CD4-positive, CD25-positive, alpha-beta regulatory T cell (primary cell): Measurements from ENCODE around the gene DYNC2H1. TPM values are rescaled to one million over a fixed set of nuclear protein-coding genes. Genes with fewer than 3 reads are reported as not detected.

ENCODE experiments used
- ATAC-seq, 2 donors: fragments of 150-1000 bp; cut with Tn5 transposase; one replicate each; pipeline ENCODE4 v1.10.0; 2021; ENCODE audit warnings: low read depth in 2 of 2, moderate number of reproducible peaks in 2 of 2, moderate library complexity in 1 of 2
- DNase-seq, 3 donors: peaks; one replicate each; pipeline versions ENCODE4 v3.0.0 to v3.0.0-alpha.2; 2012 to 2022; ENCODE audit warnings: mixed read lengths in 1 of 3
- H3K27ac ChIP-seq: one replicate; pipeline ENCODE4 v1.7.0; 2013; ENCODE audit warnings: mild to moderate bottlenecking, low read length; ENCODE audit not compliant: insufficient read depth, poor library complexity, severe bottlenecking
- H3K27me3 ChIP-seq: one replicate; pipeline ENCODE4 v1.7.0; 2013; ENCODE audit warnings: low read length; ENCODE audit not compliant: control insufficient read depth, insufficient read depth
- H3K36me3 ChIP-seq: one replicate; pipeline ENCODE4 v1.7.0; 2013; ENCODE audit warnings: mild to moderate bottlenecking, low read length, moderate library complexity; ENCODE audit not compliant: control insufficient read depth, insufficient read depth
- H3K4me1 ChIP-seq: 2 replicates; pipeline ENCODE4 v1.7.0; 2013; ENCODE audit warnings: mild to moderate bottlenecking, low read length; ENCODE audit not compliant: insufficient read depth, control insufficient read depth, poor library complexity, severe bottlenecking
- H3K4me3 ChIP-seq: one replicate; pipeline ENCODE4 v1.7.0; 2013; ENCODE audit warnings: low read depth, mild to moderate bottlenecking, low read length, moderate library complexity
- H3K9me3 ChIP-seq, 2 experiments: 1 replicate in 1 of 2; 2 replicates in 1 of 2; pipeline ENCODE4 v1.7.0; 2013; ENCODE audit warnings: low read length in 2 of 2, mild to moderate bottlenecking in 1 of 2, moderate library complexity in 1 of 2; ENCODE audit not compliant: control insufficient read depth in 2 of 2
- H3K27ac Mint-ChIP-seq, 3 donors: one replicate each; pipeline ENCODE4 v1.8.0; 2020 to 2022; ENCODE audit warnings: mild to moderate bottlenecking in 3 of 3, mixed read lengths in 3 of 3, moderate library complexity in 2 of 3
- H3K27me3 Mint-ChIP-seq: one replicate; pipeline ENCODE4 v1.8.0; 2022; ENCODE audit warnings: mild to moderate bottlenecking, mixed read lengths
- H3K36me3 Mint-ChIP-seq: one replicate; pipeline ENCODE4 v1.8.0; 2020; ENCODE audit warnings: mixed read lengths
- H3K4me1 Mint-ChIP-seq, 4 donors: one replicate each; pipeline ENCODE4 v1.8.0; 2020 to 2022; ENCODE audit warnings: mixed read lengths in 4 of 4, mild to moderate bottlenecking in 1 of 4
- H3K4me3 Mint-ChIP-seq, 4 donors: one replicate each; pipeline ENCODE4 v1.8.0; 2020 to 2022; ENCODE audit warnings: mild to moderate bottlenecking in 4 of 4, mixed read lengths in 4 of 4, moderate library complexity in 3 of 4
- H3K9me3 Mint-ChIP-seq, 7 donors: one replicate each; pipeline ENCODE4 v1.8.0; 2020 to 2022; ENCODE audit warnings: mixed read lengths in 7 of 7, mild to moderate bottlenecking in 3 of 7, moderate library complexity in 2 of 7
- polyA plus RNA-seq, 4 donors: library from polyadenylated mRNA; unstranded; fragments of 300-500 nt; fragmentation: Illumina TruSeq; gene quantifications; one replicate each; pipeline ENCODE4 v1.2.3, GENCODE V29; 2021
- total RNA-seq: library from RNA; stranded (reverse); gene quantifications from one replicate; pipeline ENCODE4 v1.2.3, GENCODE V29; 2022

The DYNC2H1 gene
- total and polyA plus RNA-seq, 5 donors from 2014 or later = 0.10 to 1.8 (median 0.18) TPM

DNA sequence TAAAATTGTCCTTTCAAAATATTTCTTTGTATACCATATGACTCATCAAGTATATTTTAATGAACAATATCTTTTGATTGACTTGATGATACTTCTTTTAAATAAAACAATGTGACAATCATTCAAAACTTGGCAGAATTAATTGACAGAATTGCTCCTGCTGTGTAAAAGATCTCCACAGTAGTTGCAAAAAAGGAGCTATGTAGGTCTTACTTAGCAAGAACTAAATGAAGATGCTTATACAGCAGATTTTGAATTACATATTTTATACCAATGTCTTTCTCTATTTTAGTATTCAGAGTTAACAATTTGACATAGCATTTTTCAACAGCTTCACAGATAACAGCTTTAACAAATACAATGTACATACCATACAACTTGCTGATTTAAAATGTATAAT is 144.9 kb downstream of the DYNC2H1 start:
- Mint-ChIP-seq H3K36me3 (no peaks in the 10 kb centered on the region), H3K27me3 (no peaks in the 10 kb centered on the region), H3K9me3 (no peaks in the 10 kb centered on the region), H3K4me1 (no peaks in the 10 kb centered on the region), H3K4me3 (no peak overlapping the region), H3K27ac (no peak overlapping the region)
- Histone ChIP-seq H3K4me1 (no peaks in the 10 kb centered on the region), H3K27ac (no peak overlapping the region), H3K4me3 (no peak overlapping the region), H3K27me3 (no peaks in the 10 kb centered on the region), H3K36me3 (no peaks in the 10 kb centered on the region), H3K9me3 (no peaks in the 10 kb centered on the region)
- no peak for DNase-seq
- no peak for ATAC-seq

DNA sequence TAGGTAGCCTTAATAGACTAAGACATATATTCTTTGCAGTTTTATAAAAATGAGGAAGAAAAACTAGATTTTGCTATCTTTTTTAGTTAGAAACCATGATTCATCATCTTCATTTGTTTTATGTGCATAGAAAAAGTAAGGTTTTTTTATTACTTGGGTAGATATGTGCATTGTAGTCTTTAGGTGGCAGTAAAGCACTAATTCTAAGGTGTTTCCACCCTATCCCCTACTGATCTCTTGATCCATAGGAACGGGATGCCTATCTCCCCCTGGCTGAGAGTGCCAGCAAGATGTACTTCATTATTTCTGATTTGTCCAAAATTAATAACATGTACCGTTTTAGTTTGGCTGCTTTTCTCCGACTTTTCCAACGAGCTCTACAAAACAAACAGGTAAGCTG is 148.1 kb downstream of the DYNC2H1 start:
- H3K36me3 Mint-ChIP-seq = no peaks in the 10 kb centered on the region
- Histone ChIP-seq H3K4me3 (no peak overlapping the region), H3K27me3 (no peaks in the 10 kb centered on the region), H3K27ac (no peak overlapping the region), H3K36me3 (no peaks in the 10 kb centered on the region), H3K4me1 (no peaks in the 10 kb centered on the region), H3K9me3 (no peaks in the 10 kb centered on the region)
- no peak for DNase-seq
- no peaks in the 10 kb centered on the region for H3K4me1 Mint-ChIP-seq
- H3K9me3 Mint-ChIP-seq = no peaks in the 10 kb centered on the region
- H3K27me3 Mint-ChIP-seq = no peaks in the 10 kb centered on the region
- H3K4me3 Mint-ChIP-seq = no peak overlapping the region
- no peak for ATAC-seq
- H3K27ac Mint-ChIP-seq = no peak overlapping the region

DNA sequence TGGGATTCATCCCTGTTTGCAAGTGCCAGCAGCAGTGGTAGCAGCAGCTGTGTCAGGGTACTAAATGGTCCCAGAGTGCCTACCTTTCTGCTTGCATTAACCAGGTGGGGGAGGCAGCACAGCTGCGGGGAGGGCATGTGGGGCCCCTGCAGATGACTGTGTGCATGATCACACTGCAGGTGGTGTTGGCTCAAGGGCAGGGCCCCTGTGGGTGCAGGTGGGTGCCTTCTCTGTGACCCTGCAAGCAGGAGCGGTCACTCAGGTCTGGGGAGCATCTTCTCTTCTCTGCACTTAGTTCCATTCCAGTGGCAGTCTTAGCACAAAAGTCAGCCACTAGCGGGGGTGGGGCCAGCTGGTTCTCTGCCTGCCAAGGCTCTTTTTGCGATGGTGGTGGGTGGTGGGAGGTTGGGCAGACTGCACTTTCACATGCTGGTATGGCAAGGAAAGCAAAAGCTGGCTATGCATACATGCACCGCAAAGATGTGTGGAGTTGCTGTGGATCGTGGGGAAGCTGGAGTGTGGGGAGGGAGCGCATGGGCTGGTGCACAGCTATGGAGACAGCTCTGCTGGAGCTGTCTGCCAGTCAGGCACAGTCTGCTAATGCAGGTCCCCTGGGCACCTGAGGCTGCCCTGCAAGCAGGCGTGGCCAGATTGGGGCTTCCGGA is 157.1 kb downstream of the DYNC2H1 start:
- no peaks in the 10 kb centered on the region for H3K36me3 ChIP-seq
- H3K27me3 Mint-ChIP-seq = no peaks in the 10 kb centered on the region
- H3K4me1 ChIP-seq = no peaks in the 10 kb centered on the region
- H3K4me1 Mint-ChIP-seq = no peaks in the 10 kb centered on the region
- H3K4me3 Mint-ChIP-seq = no peak overlapping the region
- H3K9me3 Mint-ChIP-seq = no peaks in the 10 kb centered on the region
- no peak for ATAC-seq
- no peaks in the 10 kb centered on the region for H3K27me3 ChIP-seq
- H3K27ac ChIP-seq = no peak overlapping the region
- no peak overlapping the region for H3K4me3 ChIP-seq
- H3K9me3 ChIP-seq = no peaks in the 10 kb centered on the region
- no peak for DNase-seq
- no peak overlapping the region for H3K27ac Mint-ChIP-seq
- H3K36me3 Mint-ChIP-seq = no peaks in the 10 kb centered on the region

- no peak overlapping the region for H3K4me3 ChIP-seq
- no peaks in the 10 kb centered on the region for H3K4me1 Mint-ChIP-seq
- H3K27me3 ChIP-seq = no peaks in the 10 kb centered on the region
- no peaks in the 10 kb centered on the region for H3K36me3 ChIP-seq
- H3K9me3 Mint-ChIP-seq = peaks cover 0 to 4% (median 0%) of the 10 kb centered on the region in 7 donors
- H3K9me3 ChIP-seq = no peaks in the 10 kb centered on the region
- H3K36me3 Mint-ChIP-seq = no peaks in the 10 kb centered on the region
- no peaks in the 10 kb centered on the region for H3K4me1 ChIP-seq
- no peak overlapping the region for H3K27ac Mint-ChIP-seq
- H3K4me3 Mint-ChIP-seq = no peak overlapping the region
- ATAC-seq = no peak
- no peaks in the 10 kb centered on the region for H3K27me3 Mint-ChIP-seq
- DNase-seq = no peak
- no peak overlapping the region for H3K27ac ChIP-seq
These were observed 163.7 kb downstream of the DYNC2H1 start for GRCh38 chr11:103272876-103273275.

GRCh38 chr11:103274025-103274424 is 164.8 kb downstream of the DYNC2H1 start:
- Histone ChIP-seq H3K4me3 (no peak overlapping the region), H3K9me3 (no peaks in the 10 kb centered on the region), H3K27ac (no peak overlapping the region), H3K36me3 (no peaks in the 10 kb centered on the region), H3K27me3 (no peaks in the 10 kb centered on the region), H3K4me1 (no peaks in the 10 kb centered on the region)
- Mint-ChIP-seq H3K4me1 (no peaks in the 10 kb centered on the region), H3K27me3 (no peaks in the 10 kb centered on the region), H3K36me3 (no peaks in the 10 kb centered on the region), H3K9me3 (peaks cover 0 to 4% (median 0%) of the 10 kb centered on the region in 7 donors), H3K27ac (no peak overlapping the region), H3K4me3 (no peak overlapping the region)
- no peak for DNase-seq
- no peak for ATAC-seq

GRCh38 chr11:103279821-103280220 is 170.6 kb downstream of the DYNC2H1 start:
- H3K27me3 Mint-ChIP-seq = no peaks in the 10 kb centered on the region
- no peaks in the 10 kb centered on the region for H3K9me3 Mint-ChIP-seq
- Histone ChIP-seq H3K27ac (no peak overlapping the region), H3K27me3 (no peaks in the 10 kb centered on the region), H3K9me3 (no peaks in the 10 kb centered on the region), H3K4me3 (no peak overlapping the region), H3K4me1 (no peaks in the 10 kb centered on the region), H3K36me3 (no peaks in the 10 kb centered on the region)
- H3K4me1 Mint-ChIP-seq = no peaks in the 10 kb centered on the region
- no peak overlapping the region for H3K27ac Mint-ChIP-seq
- H3K4me3 Mint-ChIP-seq = no peak overlapping the region
- no peak for ATAC-seq
- H3K36me3 Mint-ChIP-seq = no peaks in the 10 kb centered on the region
- no peak for DNase-seq

- H3K4me3 ChIP-seq = no peak overlapping the region
- no peaks in the 10 kb centered on the region for H3K9me3 ChIP-seq
- Mint-ChIP-seq H3K36me3 (no peaks in the 10 kb centered on the region), H3K27ac (no peak overlapping the region), H3K27me3 (no peaks in the 10 kb centered on the region), H3K4me3 (no peak overlapping the region), H3K4me1 (no peaks in the 10 kb centered on the region), H3K9me3 (no peaks in the 10 kb centered on the region)
- no peak overlapping the region for H3K27ac ChIP-seq
- no peaks in the 10 kb centered on the region for H3K27me3 ChIP-seq
- DNase-seq (no peak), ATAC-seq (no peak)
- H3K36me3 ChIP-seq = no peaks in the 10 kb centered on the region
- no peaks in the 10 kb centered on the region for H3K4me1 ChIP-seq
These were observed 172.1 kb downstream of the DYNC2H1 start for GRCh38 chr11:103281301-103281700.

GRCh38 chr11:103284260-103284659 is 175.0 kb downstream of the DYNC2H1 start:
- Histone ChIP-seq H3K4me3 (no peak overlapping the region), H3K27me3 (no peaks in the 10 kb centered on the region), H3K36me3 (no peaks in the 10 kb centered on the region), H3K27ac (no peak overlapping the region), H3K4me1 (no peaks in the 10 kb centered on the region), H3K9me3 (no peaks in the 10 kb centered on the region)
- Mint-ChIP-seq H3K27me3 (no peaks in the 10 kb centered on the region), H3K4me3 (no peak overlapping the region), H3K9me3 (no peaks in the 10 kb centered on the region), H3K27ac (no peak overlapping the region), H3K36me3 (no peaks in the 10 kb centered on the region), H3K4me1 (no peaks in the 10 kb centered on the region)
- DNase-seq = no peak
- ATAC-seq = no peak
